HG03571 (cell line): ENCODE measurements around the gene MYO5A.
"Not testable (repeated sequence)": the region's sequence is repeated elsewhere in the genome, so short reads cannot be mapped to it uniquely, and the experiment has no call there.

Experiments used
- ATAC-seq: cut with Tn5 transposase; IDR thresholded peaks from one replicate; pipeline ENCODE4 v1.9.1; 2021; ENCODE audit not compliant: unreplicated experiment

MYO5A gene

DNA sequence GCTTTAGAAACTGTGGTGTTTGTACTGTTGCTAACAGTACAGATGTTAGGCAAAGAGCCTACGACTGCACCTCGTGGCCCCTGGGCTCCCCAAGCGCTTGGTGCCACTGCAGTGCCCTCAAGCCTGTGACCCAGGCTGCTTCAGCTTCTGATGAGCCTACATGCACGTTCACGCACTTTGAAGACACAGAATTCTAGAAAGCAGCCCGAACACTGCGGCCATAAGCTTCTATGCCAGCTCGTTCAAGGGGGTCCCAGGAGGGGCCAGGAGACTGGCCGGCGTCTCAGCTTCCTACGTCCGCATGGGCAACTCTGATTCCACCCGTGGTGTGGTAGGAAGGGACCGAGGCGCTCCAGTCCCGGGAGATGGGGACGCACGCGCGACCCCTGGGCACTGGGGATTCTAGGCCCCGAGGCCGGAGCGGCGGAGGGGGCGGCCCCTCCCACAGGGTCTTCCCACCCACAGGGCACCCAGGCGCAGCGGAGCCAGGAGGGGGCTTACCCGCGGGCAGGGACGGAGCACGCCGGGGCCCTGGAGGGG is 233.7 kb downstream of the MYO5A start:
- no peak for ATAC-seq

DNA sequence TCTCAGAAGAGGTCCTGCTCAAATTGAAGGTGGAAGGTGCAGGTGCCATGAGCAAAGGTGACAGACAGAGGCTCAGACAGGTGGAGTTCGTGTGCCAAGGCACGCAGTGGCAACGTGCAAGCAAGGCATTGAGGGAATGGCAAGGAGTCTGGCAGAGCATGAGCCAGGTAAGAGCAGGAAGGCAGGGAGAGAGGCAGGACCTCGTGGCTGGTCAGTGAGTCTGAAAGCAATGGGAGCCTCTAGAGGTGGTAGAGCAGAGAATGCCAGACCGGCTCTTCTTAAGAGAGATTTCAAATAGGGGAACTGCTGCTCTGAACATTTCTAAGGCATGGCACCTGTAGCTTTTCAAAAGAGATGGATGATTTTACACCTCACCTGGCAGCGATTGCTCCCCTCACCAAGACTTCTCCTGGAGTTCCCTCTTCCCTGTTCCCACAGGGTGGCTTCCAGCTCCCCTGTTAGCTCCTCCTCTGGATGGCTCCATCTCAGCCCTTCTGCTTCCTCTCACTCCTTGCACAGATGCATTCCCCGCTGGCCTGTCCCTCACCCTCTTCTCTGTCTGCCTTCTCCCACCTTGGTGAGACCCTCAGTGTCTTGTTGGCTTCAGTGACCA is 235.8 kb downstream of the MYO5A start:
- no peak for ATAC-seq

DNA sequence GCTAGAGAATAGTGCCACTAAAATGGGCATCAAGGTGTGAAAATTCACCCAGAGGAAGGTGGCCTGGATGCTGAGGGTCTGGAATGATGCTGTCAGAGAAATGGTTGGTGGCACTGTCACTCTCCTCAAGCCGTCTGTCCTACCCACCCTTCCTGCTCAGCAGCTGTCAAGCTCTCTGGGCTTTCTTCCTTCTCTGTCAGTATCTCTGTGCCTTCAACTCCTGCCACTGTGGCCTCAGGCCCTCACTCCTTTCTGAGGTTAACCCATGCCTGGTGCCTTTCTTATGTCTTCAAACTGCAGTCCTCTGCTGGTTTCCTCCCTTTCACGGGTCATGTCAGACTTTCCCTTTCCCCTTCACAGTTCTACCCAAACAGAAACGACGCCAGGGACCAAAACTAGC is 237.5 kb downstream of the MYO5A start:
- ATAC-seq = no peak

DNA sequence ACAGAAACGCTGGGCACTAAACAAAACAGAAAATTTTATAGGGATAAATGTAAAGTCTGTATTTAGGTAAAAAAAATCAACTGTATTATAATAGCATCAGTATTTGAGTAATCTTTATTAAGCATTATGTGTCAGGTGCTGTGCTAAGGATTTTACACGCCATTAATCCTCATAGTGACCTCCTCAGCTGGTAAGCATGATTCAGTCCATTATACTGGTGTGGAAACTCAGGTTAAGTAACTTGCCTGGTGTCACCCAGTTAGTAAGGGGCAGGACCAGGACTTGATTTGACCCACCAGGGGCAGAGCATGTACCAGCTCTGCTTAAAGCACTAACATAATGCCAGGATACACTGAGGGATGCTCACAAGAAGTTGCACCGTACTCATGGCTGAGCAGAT is 237.9 kb downstream of the MYO5A start:
- no peak for ATAC-seq

DNA sequence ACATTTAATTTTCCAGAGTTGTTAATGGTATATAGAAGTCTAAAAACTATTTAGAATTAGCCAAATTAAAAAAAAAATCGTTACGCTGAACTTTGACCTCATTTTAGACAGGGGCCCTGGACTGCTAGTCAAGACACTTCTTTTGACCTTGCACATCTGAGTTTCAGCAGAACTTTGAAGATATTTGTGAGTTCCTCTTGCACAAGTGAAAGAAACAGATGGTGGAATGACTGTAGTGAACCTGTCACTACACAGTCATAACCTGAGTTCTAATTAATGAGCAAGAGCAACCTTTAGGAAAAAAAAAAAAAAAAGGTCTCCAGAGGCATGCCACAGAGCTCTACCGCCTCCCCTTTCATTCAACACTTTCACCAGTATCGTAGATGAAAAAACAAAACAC is 238.4 kb downstream of the MYO5A start:
- no peak for ATAC-seq

DNA sequence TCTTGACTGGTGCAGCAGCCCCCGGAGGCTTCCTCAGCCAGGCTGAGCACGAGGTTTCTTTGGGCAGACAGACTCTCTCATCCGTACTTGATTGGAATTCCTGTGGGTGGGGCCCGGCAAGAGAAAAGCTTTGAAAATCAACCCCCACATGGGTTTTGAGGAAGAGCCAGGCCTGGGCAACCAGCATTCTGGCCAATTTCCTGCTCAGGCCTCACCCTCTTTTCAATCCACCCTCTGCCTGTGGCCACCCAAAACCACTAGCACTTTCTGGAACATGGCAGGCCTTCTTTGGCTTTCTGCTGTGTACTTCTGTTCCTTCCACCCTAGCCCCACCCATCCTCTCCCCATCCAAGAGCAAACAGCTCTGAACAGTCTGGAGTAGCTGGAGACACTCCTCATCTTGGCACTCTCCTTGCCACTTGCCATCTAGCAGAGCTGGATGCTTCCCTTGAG is 239.0 kb downstream of the MYO5A start:
- ATAC-seq = no peak

DNA sequence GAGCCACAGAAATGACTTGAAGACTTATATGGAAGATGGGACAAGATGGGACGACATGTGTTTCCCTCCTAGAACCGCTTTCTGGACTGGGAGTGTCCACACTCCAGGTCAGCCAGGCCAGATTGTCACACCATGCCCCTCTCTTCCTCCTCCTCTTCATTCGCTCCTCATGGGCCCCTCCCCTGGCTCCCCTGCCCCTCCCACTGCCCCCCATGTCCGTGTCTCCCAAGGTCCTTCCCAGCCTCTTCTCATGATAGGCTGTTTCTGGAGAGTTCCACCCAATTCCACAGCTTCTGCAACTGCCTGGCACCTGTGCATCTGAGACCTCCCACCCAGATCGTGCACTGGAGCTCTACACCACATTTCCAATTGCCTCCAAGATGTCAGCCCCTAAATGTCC is 239.7 kb downstream of the MYO5A start:
- no peak for ATAC-seq

DNA sequence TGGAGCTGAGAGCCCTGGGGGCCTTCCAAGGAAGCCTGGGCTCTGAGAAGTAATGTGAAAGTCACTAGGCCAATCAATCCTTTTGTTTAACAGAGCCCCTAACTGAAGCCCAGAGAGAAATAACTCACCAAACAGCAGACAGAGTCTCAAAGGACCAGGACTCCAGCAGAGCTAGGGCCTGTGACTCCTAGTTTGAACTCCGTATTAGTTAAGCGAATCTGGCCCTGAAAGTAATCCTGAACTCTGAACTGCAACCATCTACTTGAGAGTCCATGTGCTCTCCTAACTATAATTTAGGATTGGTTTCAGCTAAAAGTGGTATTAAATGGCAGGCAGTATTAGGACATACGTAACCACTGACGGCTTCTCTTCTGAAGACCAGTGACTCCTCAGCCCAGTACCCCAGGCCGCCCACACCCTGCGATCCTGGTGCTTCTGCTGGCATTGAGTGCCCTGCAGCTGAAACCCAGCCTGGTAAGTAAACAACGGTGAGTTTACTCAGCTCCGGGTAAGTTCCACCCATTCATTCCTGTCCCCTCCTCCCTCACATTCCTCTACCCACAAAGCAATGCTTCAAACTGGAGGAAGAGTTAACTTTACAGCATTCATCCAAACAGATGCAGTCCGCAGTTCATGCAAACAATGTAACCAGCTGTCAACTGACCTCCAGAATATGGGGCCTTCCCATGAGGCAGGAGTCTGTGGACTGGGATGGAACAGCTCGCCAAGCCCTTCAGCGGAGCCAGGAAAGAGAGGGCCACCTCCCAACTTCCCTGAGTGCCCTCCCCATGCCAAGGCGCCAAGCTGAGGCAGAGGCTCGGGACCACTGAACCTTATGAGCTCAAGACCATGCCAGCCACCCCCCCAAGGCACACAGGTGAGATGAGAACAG is 240.4 kb downstream of the MYO5A start:
- ATAC-seq = no peak

DNA sequence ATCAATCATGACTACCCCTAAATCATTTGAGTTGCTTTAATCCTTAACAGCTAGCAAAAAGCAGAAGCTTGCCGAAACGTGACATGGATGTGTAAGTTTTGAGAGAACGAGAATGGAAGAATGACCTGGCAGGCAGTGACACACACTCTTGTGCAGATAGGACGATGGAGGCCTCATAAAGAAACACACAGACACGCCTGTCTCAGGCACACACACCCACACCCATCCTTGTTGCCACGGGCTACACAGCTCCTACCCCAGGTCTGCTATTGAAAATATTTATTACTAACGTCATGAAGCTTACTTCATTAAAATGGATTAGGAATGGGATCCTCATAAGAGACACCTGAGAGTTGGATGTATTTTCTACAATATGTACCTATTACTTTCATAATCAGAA is 241.6 kb downstream of the MYO5A start:
- ATAC-seq = no peak

DNA sequence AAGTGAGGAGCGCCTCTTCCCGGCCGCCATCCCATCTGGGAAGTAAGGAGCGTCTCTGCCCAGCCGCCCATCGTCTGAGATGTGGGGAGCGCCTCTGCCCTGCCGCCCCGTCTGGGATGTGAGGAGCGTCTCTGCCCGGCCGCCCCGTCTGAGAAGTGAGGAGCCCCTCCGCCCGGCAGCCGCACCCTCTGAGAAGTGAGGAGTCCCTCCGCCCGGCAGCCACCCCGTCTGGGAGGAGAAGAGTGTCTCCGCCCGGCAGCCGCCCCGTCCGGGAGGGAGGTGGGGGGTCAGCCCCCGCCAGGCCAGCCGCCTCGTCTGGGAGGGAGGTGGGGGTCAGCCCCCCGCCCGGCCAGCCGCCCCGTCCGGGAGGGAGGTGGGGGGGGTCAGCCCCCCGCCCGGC is 242.7 kb downstream of the MYO5A start:
- ATAC-seq = not testable (repeated sequence)

DNA sequence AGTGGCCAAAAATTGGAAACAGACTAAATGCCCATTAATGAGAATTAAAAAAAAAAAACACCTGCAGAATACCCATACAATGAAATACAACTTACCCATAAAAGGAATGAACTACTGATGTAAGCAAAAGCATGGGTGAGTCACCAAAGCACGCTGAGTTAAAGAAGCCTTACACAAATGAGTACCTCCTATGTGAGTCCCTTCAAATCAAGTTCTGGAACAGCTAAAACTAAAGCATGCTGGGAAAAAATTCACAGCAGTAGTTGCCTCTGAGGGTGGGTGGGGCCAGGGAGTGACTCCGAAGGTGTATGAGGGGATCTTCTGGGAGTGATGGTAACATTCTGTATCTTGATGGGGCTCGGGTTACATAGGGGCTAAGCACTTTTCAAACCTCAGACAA is 244.5 kb downstream of the MYO5A start:
- ATAC-seq = no peak

DNA sequence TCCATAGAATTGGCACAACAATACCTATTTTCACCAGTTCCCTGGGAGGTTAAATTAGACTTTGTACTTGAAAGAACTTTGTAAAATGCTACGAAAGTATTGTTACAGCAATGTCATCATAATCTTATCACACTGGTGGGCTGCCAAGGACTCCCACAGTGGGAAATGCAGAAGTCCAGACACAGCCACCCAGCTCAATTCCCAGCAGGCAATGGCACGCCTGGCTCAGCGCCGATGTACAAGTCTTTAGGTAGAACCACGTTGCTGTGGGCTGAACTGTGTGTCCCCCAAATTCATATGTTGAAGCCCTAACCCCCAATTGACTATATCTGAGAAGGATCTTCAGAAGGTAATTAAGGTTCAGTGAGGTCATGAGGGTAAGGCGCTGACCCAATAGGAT is 245.4 kb downstream of the MYO5A start:
- ATAC-seq = no peak

DNA sequence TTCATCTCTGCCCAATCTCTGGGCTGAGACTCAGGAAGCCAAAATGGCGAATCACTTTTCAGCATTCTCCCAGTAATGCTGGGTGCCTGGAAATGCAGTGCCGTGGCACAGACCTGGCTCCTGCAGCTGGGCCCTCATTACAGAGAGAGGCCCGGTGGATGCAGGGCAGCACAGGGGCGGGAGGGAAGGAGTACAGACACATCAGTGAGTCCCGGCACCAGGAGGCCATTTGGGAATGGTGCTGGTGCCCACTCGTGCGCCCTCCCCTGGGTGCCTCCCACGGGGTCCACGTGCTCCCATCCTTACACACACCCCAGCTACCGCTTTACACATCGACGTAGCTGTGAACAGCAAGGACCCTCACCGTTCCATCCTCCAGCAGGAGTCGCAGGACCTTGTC is 246.3 kb downstream of the MYO5A start:
- no peak for ATAC-seq

DNA sequence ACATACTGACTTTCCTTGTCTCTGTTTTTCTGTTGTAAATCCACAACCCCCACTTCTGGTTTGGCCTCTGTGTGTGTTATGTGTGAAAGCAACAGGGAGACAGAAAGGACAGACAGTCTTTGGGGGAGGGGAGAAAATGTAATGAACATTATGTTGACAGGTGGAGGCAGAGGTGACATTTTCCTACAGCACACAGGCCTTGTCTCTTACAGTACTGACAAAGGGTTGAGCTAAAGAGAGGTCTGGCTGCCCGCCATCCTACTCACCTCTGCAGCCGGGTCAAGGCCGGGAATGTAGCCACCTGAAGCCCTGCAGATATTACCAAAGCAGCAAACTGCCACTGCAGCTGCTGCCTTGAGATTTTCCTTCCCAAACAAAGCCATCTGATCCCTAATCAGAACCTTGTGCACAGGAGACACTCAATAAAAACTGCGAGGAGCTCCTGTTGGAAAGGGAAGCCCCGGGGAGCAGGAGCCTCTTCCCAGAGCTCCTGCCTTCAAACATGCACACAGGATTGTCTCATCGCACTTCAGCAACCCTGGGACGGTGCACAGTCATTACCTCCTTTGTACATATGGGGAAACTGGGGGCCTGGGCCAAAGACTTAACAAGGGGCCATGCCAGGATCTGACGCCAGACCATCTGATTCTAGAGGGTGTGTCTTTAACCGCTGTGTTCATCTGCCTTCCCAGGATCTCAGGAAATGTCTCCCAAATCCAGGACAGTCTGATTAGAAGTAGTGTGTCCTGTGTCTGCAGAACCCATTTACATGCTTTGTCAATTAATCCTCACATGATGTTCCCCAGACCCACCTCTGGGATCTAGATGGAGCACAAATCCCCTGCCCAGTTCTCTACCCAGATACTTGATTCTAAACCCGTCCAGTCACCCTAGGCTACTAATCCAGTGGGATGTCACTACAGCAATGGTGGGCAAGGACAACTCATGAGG is 247.3 kb downstream of the MYO5A start:
- ATAC-seq = no peak

DNA sequence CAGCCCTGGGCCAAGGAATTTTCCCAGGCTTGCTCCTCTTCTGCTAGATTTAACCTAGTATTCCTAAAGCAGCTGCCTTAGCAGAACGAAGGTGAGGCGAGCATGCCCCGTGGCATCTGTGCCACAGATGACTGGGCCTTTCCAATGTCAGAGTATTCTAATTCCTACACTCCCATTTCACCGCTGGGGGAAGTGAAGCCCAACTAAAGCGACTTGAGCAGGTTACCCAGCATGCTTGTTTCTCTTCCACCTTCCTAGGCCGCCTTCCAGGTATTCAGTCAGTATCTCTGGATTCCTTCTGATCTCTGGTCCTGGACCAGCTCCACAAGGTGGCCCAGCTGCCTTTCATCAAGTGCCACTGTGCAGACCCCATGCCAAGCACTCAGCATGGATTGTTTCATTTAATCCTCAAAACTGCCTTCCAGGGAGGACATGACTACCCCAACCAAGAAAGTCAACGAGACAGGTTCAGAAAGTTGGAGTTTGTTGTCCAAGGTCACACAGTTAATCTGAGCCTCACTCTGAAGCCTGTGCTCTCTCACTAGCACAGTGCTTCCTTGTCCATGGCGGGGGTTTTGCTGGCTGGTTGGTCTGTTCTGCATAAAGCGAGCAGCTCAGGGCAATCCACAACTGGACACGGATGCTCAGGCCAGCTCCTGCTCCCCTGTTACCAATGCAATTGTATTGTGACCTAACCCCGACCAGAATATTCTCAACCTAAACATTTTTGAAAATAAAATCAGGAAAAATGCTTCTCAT is 248.2 kb downstream of the MYO5A start:
- ATAC-seq = no peak

DNA sequence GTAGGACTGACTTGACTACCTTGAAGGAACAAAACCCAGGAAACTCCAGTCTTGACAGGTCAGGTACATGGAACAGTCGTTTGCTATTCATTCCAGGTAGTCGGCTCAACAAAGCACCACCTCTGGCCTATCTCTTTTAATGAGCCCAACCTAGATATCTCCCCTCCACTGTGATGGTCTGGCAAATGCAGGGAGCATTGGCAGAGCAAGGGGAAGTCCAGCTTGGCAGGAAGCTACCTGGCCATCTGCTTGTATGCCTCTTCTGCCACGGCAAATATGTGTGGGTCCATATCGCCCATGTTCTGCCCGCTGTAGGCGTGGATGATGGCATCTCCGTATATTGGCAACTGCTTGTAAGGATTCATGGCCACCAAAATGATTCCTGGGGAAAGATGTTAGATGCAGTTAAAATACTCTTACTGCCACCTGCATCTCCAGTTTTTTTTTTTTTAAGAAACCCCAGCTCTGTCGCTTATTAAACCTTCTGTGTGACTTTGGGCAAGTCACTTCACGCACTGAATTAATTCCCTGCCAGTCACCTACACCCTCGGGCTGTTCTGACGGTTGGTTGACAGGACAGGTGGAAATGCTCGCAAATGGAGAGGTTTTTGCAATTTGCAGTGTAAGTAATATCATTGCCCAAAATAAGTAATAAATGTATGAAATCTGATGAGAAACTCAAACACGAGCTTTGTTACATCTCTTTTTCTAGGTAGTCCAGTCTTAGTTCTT is 249.9 kb downstream of the MYO5A start:
- no peak for ATAC-seq

DNA sequence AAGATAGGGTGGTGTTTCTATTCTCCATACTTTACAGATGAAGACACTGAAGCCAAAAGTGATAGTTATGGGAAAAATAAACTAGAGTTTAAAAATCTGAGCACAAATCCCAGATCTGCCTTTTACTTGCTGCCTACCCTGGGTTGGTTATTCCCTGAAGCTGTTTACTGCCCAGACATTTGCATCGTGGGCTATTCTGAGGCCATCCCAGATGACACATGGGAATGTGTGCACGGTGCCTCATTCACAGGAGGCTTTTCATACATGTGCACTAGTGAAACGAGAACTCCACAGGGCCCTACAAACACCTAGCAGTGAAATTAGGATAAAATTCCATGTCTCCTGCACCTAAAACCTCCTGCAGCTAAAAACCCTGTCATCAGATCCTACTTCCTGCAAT is 250.5 kb downstream of the MYO5A start:
- no peak for ATAC-seq

DNA sequence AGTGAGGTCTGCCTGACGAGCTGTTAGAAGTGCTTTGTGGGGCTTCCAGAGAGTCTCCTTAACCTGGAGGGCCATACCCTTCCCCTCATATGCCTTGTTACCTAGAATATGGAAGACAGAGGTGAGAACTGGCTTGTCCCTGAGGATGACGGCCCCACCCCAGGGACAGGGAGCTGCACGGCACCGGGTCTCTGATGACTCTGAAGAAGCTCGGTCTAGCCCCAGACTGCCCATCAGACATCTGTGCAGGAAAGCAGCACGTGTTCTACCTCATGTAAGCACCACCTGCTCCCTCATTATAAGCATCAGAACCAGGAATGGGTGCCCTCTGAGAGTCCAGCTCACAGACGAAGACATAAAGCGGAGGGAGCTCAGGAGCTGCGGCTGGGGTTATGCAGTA is 251.1 kb downstream of the MYO5A start:
- ATAC-seq = no peak

DNA sequence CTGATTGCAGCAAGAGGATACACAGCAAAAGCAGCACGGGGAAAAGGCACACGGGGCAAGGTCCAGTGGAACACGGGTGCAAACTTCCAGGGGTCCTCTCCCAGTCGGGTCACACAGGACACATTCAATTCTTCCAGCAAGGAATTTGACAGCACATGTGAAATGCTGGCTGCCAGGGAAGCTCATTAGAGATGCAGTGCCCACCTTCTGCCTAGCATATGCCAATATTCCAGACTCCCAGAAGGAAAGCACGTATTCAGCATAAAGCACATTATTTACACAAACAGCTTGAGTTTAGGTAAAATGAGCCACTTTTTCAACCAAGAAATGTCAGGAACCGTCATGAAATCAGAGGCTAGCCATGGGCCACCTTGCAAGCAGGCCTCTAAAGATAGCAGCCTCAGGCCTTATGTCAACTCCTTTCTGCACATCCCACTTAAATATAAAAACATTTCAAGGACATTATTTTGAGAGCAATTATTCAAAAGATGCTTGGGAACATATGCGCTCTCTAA is 252.4 kb downstream of the MYO5A start:
- no peak for ATAC-seq
